Measurements from ENCODE around the gene PRKCB.

DNA sequence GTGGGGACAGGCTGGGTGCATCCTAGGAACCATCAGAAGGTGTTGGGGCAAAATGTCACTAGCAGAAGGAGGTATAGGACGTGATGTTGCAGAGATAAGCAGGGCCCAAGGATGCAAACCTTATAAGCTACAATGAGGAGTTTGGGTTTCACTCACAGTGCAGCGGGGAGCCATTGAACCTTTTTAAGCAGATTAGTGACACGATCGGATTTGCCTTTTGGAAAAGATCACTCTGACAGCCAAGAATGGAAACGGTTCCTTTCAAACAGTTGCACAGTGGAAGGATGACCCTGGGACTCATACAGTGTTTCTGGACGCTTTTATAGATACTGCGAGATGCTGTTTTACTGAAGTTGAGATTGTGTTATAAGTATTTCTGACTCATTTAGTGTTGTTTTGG lies 288.5 kb downstream of the PRKCB start:
- TF ChIP-seq POLR2A (IDR thresholded peaks at IDR 0.05; ENCODE audit: low read length) (no peak), GATA1 (IDR thresholded peaks at IDR 0.05; ENCODE audit: low read depth, low read length) (no peak)
